Activated CD4-positive, alpha-beta T cell treated with anti-CD3 and anti-CD28 coated beads, Interleukin-2, Interleukin-6, amounts not matched to agents 100 ng/mL and 50 ng/mL, durations not matched to agents 16 hours and 8 hours (primary cell): Measurements from ENCODE around the gene CCDC17.

Experiments used
- DNase-seq: peaks from one replicate; pipeline ENCODE4 v3.0.0-alpha.2; 2020

CCDC17 gene

DNA sequence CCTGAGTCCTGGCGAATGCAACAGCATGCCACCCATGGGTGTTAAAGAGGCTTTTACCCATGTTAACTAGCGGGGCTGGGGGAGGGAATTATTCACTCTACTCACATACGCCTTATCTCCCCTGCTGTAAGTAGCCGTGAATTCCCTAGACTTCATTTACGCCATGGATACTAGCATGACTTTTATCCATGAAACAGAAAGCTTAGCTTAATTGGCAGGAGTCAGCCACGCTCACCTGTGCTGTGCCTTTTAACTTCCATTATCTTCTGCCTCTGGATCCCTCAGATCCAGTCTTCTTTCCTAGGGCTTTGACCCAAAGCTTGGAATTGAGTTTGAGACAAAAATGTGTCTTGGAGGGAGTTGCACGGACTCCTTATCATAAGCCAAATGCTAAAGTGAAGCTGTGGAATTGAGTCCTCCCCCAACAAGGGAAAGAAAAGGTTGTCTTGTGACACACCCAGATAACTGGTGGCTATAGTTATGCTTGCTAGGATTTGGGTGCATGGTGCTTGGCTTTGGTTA lies 49.7 kb downstream of the CCDC17 start:
- DNase-seq, result no peak

DNA sequence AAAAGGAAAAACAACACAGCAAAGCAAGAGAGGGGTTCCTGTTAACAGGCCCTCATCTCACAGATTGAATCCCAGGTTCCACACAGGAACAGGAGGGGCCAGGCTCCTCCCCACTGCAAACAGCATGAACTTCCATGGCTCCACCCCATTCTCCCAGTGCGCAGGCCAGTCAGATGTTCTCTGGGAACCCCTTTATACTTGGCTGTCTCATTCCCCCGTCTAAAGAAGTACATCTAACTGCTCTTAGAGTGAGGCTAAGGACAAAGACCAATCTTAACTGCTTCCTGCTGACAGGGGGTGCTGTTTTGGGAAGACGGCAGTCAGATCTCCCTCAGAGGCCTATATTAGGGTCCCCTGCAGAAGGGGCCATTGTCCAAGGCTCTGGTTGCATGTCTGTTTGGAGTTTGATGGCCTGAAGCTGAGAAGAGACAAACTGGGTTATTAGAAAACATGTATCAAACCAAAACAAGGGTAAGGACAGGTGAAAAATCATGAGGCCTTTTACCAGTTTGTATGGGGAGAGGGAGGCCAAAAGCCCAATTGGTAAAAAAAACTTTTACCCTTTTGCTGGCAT lies 50.5 kb downstream of the CCDC17 start:
- no peak for DNase-seq

DNA sequence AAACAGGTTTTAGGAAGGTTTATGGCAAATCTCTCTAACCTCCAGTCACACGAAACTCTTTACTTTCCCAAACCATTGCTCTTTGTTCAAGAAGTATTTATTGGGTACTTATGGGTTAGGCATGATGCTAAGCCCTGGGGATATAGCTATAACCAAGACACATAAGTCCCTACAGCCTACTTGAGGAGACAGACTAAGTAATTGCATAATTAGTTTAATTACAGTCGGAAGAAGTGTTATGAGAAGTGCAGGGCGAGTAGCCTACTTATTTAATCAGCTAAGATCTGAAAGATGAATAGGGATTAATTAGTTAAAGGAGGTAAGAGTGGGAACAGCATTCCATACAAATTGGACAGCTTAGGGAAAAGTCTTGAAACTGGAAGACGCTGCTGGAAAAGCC lies 53.2 kb downstream of the CCDC17 start:
- DNase-seq, result no peak
